Psoas muscle (tissue), 8 donors: Measurements from ENCODE around the gene TUBA8. TPM values are rescaled to one million over a fixed set of nuclear protein-coding genes. Genes with fewer than 3 reads are reported as not detected.

Experiments
- ATAC-seq, 4 donors: fragments of 200-7000 bp; cut with Tn5 transposase; one replicate each; pipeline ENCODE4 v1.9.1; 2020; ENCODE audit warnings: moderate library complexity in 3 of 4, mild to moderate bottlenecking in 2 of 4
- DNase-seq, 2 donors: peaks; one replicate each; pipeline ENCODE4 v3.0.0-alpha.2; 2020
- H3K27ac ChIP-seq: fragments of 200-600 bp; one replicate; pipeline ENCODE4 v1.8.0; 2022
- H3K27me3 ChIP-seq, 3 donors: fragments of 200-600 bp in 1 of 3; one replicate each; pipeline versions ENCODE4 v1.6.1 to v1.8.0; 2013 to 2022; ENCODE audit warnings: low read length in 2 of 3, mild to moderate bottlenecking in 2 of 3, moderate library complexity in 1 of 3; ENCODE audit not compliant: insufficient read depth in 3 of 3
- H3K36me3 ChIP-seq, 2 donors: fragments of 200-600 bp in 1 of 2; one replicate each; pipeline versions ENCODE4 v1.6.1 to v1.8.0; 2013 to 2022; ENCODE audit warnings: low read depth in 1 of 2, mild to moderate bottlenecking in 1 of 2, moderate library complexity in 1 of 2; ENCODE audit not compliant: insufficient read depth in 1 of 2
- H3K4me1 ChIP-seq: fragments of 200-600 bp; one replicate; pipeline ENCODE4 v1.8.0; 2022
- H3K4me3 ChIP-seq: fragments of 200-600 bp; one replicate; pipeline ENCODE4 v1.8.0; 2022; ENCODE audit warnings: mild to moderate bottlenecking
- H3K9me3 ChIP-seq: fragments of 200-600 bp; one replicate; pipeline ENCODE4 v1.8.0; 2022
- WGBS, 3 donors: extraction: QIAGEN DNeasy Blood & Tissue Kit; methylation state at CpG; one replicate each; pipeline versions ENCODE4 v1.1.6 to v1.1.7; 2013; 5-methylcytosine and 5-hydroxymethylcytosine counted together
- intact Hi-C, 2 donors: fragments of 100-400 bp; cut with DNase I; formaldehyde crosslinking; loops; one replicate each; pipeline versions ENCODE4 v1.11.0 to v1.14.2; 2022
- polyA plus RNA-seq, 3 donors: library from polyadenylated mRNA; stranded (reverse); fragments of 200-250 nt; gene quantifications; one replicate each; pipeline ENCODE4 v1.2.3, GENCODE V29; 2013
- total RNA-seq, 4 donors: library from RNA; stranded (reverse); fragmentation: NEBNext Ultra II Directional in 2 of 4; extraction: Animal tissue kit (Norgen Biotek cat#: 25700) in 2 of 4; gene quantifications; one replicate each; pipeline versions ENCODE4 v1.2.1 to v1.2.4, GENCODE V29; 2021 to 2023
- TF ChIP-seq, protein P1 (sequence below): fragments of 200-600 bp; IDR thresholded peaks from one replicate; pipeline ENCODE4 v1.8.0; 2022; ENCODE audit warnings: antibody characterized with exemption
- donor health status: healthy with polysubstance abuse.
- donor health status: DM: no; HTN: no; CAD: no; lungs with moderate emphysema.
- donor health status: Bipolar disorder and iron deficiency.
- donor health status: healthy.
- donor health status: DM: yes; HTN: yes; CAD: no.
- donor health status: DM: no; HTN: no; CAD: no.
- donor health status: DM: no; HTN: no; CAD: no.
- donor health status: DM: yes; HTN: yes; CAD: no.

The TUBA8 gene
- total and polyA plus RNA-seq, 7 donors, result 38.8 to 150 (median 115) TPM

DNA sequence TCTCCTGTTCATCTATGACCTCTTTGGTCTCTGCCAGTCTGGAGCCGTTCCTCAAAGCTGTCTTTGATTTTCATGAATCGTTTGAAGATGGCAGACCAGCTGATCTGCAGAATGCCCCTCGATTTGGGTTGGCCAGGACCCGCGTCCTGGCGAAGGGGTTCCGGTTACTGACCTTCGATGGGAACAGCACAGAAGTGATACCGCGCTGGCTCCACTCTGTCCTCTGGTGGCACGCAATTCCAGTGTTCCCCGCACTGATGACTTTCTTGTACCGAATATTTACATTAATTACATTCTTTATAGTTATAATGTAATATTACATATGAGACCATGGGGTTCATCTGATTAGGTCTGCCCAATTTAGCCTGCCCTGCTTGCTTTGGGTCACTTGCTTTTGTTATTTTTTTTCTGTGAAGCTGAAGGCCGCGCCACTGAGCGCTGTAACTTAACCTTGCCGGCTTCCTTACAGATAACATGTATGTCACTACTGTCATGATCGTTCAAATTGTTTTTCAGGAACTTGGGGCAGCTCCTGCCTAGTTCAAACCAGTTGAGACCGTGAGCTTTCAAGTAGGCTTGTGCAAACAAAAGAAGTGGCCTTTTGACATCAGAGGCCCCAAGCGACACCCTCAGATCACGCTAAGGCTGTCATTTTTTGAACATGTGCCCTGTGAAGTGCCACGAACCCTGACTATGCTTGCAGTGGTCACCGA, 35.2 kb downstream of the TUBA8 start:
- TF ChIP-seq, protein P1, sequence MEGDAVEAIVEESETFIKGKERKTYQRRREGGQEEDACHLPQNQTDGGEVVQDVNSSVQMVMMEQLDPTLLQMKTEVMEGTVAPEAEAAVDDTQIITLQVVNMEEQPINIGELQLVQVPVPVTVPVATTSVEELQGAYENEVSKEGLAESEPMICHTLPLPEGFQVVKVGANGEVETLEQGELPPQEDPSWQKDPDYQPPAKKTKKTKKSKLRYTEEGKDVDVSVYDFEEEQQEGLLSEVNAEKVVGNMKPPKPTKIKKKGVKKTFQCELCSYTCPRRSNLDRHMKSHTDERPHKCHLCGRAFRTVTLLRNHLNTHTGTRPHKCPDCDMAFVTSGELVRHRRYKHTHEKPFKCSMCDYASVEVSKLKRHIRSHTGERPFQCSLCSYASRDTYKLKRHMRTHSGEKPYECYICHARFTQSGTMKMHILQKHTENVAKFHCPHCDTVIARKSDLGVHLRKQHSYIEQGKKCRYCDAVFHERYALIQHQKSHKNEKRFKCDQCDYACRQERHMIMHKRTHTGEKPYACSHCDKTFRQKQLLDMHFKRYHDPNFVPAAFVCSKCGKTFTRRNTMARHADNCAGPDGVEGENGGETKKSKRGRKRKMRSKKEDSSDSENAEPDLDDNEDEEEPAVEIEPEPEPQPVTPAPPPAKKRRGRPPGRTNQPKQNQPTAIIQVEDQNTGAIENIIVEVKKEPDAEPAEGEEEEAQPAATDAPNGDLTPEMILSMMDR, result no peak
- WGBS, 3 donors, result 79 to 87% (median 82%) methylated on average over 23 of the region's 23 CpGs
- H3K27me3 ChIP-seq, result no peaks in the 10 kb centered on the region
- no peaks in the 10 kb centered on the region for H3K9me3 ChIP-seq
- no peaks in the 10 kb centered on the region for H3K36me3 ChIP-seq
- ATAC-seq (no peak), DNase-seq (no peak)
- intact Hi-C loops, result no loop called here
- H3K4me1 ChIP-seq, result peaks cover 5% of the 10 kb centered on the region
- H3K4me3 ChIP-seq, result no peak overlapping the region
- no peak overlapping the region for H3K27ac ChIP-seq

- no peak for DNase-seq
- H3K27ac ChIP-seq, result no peak overlapping the region
- intact Hi-C loops, result no loop called here
- WGBS, 3 donors, result 89 to 94% (median 92%) methylated on average over 3 of the region's 3 CpGs
- no peaks in the 10 kb centered on the region for H3K9me3 ChIP-seq
- H3K4me1 ChIP-seq, result peaks cover 5% of the 10 kb centered on the region
- no peak overlapping the region for H3K4me3 ChIP-seq
- H3K36me3 ChIP-seq, result no peaks in the 10 kb centered on the region
- ATAC-seq, result no peak
- TF ChIP-seq, protein P1, result no peak
- H3K27me3 ChIP-seq, result no peaks in the 10 kb centered on the region
Observed at GRCh38 chr22:18146389-18146753, 35.8 kb downstream of the TUBA8 start.

DNA sequence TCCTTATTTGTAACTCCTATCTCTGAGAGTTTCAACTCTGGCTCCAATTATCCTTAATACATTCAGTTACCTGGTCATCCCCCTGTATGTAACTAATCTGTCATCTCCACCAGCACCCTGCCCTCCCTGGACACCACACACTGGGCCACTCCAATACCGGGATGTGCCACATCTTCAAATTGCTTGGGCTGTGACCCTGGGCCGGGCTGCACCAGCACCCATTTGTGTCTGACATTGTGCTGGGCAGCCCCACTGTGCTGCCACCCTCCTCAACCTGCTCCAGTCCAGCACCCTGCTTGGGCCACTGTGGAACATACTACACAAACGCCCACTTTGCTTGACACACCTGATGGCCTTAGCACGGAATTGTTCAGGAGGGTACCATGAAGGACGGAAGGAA, 37.2 kb downstream of the TUBA8 start:
- 95 to 97% (median 96%) methylated on average over 5 of the region's 5 CpGs for WGBS, 3 donors
- H3K27ac ChIP-seq, result no peak overlapping the region
- intact Hi-C loops, result no loop called here

GRCh38 chr22:18148293-18148965, 37.8 kb downstream of the TUBA8 start:
- Histone ChIP-seq H3K4me3 (no peak overlapping the region), H3K4me1 (peaks cover 5% of the 10 kb centered on the region), H3K27ac (no peak overlapping the region), H3K27me3 (no peaks in the 10 kb centered on the region), H3K9me3 (no peaks in the 10 kb centered on the region), H3K36me3 (no peaks in the 10 kb centered on the region)
- ATAC-seq, result no peak
- intact Hi-C loops, result no loop called here
- TF ChIP-seq, protein P1, result no peak
- WGBS, 3 donors, result 91 to 96% (median 92%) methylated on average over 17 of the region's 17 CpGs
- no peak for DNase-seq

More for the DNA sequence above, 37.2 kb downstream of the TUBA8 start:
- peaks cover 5% of the 10 kb centered on the region for H3K4me1 ChIP-seq
- H3K4me3 ChIP-seq, result no peak overlapping the region
- TF ChIP-seq, protein P1, result no peak
- DNase-seq (no peak), ATAC-seq (no peak)
- H3K9me3 ChIP-seq, result no peaks in the 10 kb centered on the region
- no peaks in the 10 kb centered on the region for H3K36me3 ChIP-seq
- no peaks in the 10 kb centered on the region for H3K27me3 ChIP-seq
